SK-N-SH treated with all-trans-retinoic acid at 6 μM for 48 hours (cell line): ENCODE measurements around the gene DPYSL5.

Experiments used
- ATAC-seq: fragments of 200-7000 bp; cut with Tn5 transposase; 3 replicates; pipeline ENCODE4 v1.9.1; 2020; ENCODE audit warnings: mild to moderate bottlenecking, moderate library complexity
- ARNTL ChIP-seq: fragments of 450-650 bp; formaldehyde crosslinking; IDR thresholded peaks from 2 replicates; pipeline ENCODE4 v1.5.0; 2020; ENCODE audit warnings: low read depth, mild to moderate bottlenecking, moderate library complexity, borderline replicate concordance
- BACH2 ChIP-seq: fragments of 250-450 bp; sonication (Bioruptor Pico); IDR thresholded peaks from 2 replicates; pipeline ENCODE4 v1.9.0; 2021; ENCODE audit warnings: mild to moderate bottlenecking, borderline replicate concordance
- CSDC2 ChIP-seq: fragments of 250-450 bp; sonication (Bioruptor Pico); IDR thresholded peaks from 2 replicates; pipeline ENCODE4 v1.5.0; 2020; ENCODE audit warnings: mild to moderate bottlenecking, moderate library complexity
- ESRRG ChIP-seq: fragments of 250-450 bp; sonication (Bioruptor Pico); IDR thresholded peaks from 2 replicates; pipeline ENCODE4 v1.6.1; 2021; ENCODE audit warnings: mild to moderate bottlenecking
- GLIS3 ChIP-seq: fragments of 250-450 bp; sonication (Bioruptor Pico); IDR thresholded peaks from 2 replicates; pipeline ENCODE4 v1.5.0; 2020; ENCODE audit warnings: mild to moderate bottlenecking, moderate library complexity
- ISL1 ChIP-seq: fragments of 250-450 bp; sonication (Bioruptor Pico); IDR thresholded peaks from 2 replicates; pipeline ENCODE4 v2.1.2; 2022; ENCODE audit warnings: mild to moderate bottlenecking, moderate library complexity
- OSR1 ChIP-seq: fragments of 250-450 bp; sonication (Bioruptor Pico); IDR thresholded peaks from 2 replicates; pipeline ENCODE4 v1.8.0; 2022; ENCODE audit warnings: moderate library complexity, mild to moderate bottlenecking, inconsistent platforms
- PPARA ChIP-seq: fragments of 250-450 bp; sonication (Bioruptor Pico); IDR thresholded peaks from 2 replicates; pipeline ENCODE4 v1.5.0; 2020; ENCODE audit warnings: mild to moderate bottlenecking, borderline replicate concordance
- RARB ChIP-seq: fragments of 250-450 bp; sonication (Bioruptor Pico); IDR thresholded peaks from 2 replicates; pipeline ENCODE4 v1.8.0; 2021; ENCODE audit warnings: mild to moderate bottlenecking, moderate library complexity
- SNAI2 ChIP-seq: fragments of 250-450 bp; sonication (Bioruptor Pico); IDR thresholded peaks from 2 replicates; pipeline ENCODE4 v1.5.0; 2020; ENCODE audit warnings: mild to moderate bottlenecking, moderate library complexity
- TCF4 ChIP-seq: fragments of 250-450 bp; sonication (Bioruptor Pico); IDR thresholded peaks from 2 replicates; pipeline ENCODE4 v1.8.0; 2021; ENCODE audit warnings: mild to moderate bottlenecking, moderate library complexity, borderline replicate concordance
- TOX ChIP-seq: fragments of 250-450 bp; sonication (Bioruptor Pico); IDR thresholded peaks from 2 replicates; pipeline ENCODE4 v1.8.0; 2021; ENCODE audit warnings: mild to moderate bottlenecking, moderate library complexity, borderline replicate concordance
- ZC3H10 ChIP-seq: fragments of 250-450 bp; sonication (Bioruptor Pico); IDR thresholded peaks from 2 replicates; pipeline ENCODE4 v1.5.1; 2021; ENCODE audit warnings: mild to moderate bottlenecking, moderate library complexity
- ZFP3 ChIP-seq: fragments of 250-450 bp; sonication (Bioruptor Pico); IDR thresholded peaks from 2 replicates; pipeline ENCODE4 v1.5.0; 2020; ENCODE audit warnings: mild to moderate bottlenecking, moderate library complexity
- ZFP30 ChIP-seq: fragments of 450-650 bp; formaldehyde crosslinking; IDR thresholded peaks from 2 replicates; pipeline ENCODE4 v1.5.0; 2022; ENCODE audit warnings: mild to moderate bottlenecking, moderate library complexity
- ZNF565 ChIP-seq: fragments of 450-650 bp; formaldehyde crosslinking; conservative IDR thresholded peaks from 2 replicates; pipeline ENCODE4 v1.5.0; 2020; ENCODE audit warnings: low read depth, mild to moderate bottlenecking, moderate library complexity
- ZNF70 ChIP-seq: fragments of 450-650 bp; formaldehyde crosslinking; IDR thresholded peaks from 2 replicates; pipeline ENCODE4 v1.5.0; 2020; ENCODE audit warnings: mild to moderate bottlenecking, moderate library complexity
- ZNF8 ChIP-seq: fragments of 450-650 bp; formaldehyde crosslinking; IDR thresholded peaks from 2 replicates; pipeline ENCODE4 v1.5.0; 2020; ENCODE audit warnings: mild to moderate bottlenecking, moderate library complexity
- TF ChIP-seq, protein P1 (sequence below): fragments of 250-450 bp; sonication (Bioruptor Pico); IDR thresholded peaks from 2 replicates; pipeline ENCODE4 v1.8.0; 2021; ENCODE audit warnings: low read depth, mild to moderate bottlenecking, moderate library complexity, borderline replicate concordance
- TF ChIP-seq, protein P2 (sequence below): fragments of 250-450 bp; sonication (Bioruptor Pico); IDR thresholded peaks from 2 replicates; pipeline ENCODE4 v1.5.1; 2021; ENCODE audit warnings: mild to moderate bottlenecking, moderate library complexity
- TF ChIP-seq, protein P3 (sequence below): fragments of 250-450 bp; sonication (Bioruptor Pico); IDR thresholded peaks from 2 replicates; pipeline ENCODE4 v1.5.1; 2020; ENCODE audit warnings: low read depth, mild to moderate bottlenecking, moderate library complexity
- TF ChIP-seq, protein P4 (sequence below): fragments of 250-450 bp; sonication (Bioruptor Pico); IDR thresholded peaks from 2 replicates; pipeline ENCODE4 v1.8.0; 2020; ENCODE audit warnings: mild to moderate bottlenecking, moderate library complexity, borderline replicate concordance

DPYSL5 gene

DNA sequence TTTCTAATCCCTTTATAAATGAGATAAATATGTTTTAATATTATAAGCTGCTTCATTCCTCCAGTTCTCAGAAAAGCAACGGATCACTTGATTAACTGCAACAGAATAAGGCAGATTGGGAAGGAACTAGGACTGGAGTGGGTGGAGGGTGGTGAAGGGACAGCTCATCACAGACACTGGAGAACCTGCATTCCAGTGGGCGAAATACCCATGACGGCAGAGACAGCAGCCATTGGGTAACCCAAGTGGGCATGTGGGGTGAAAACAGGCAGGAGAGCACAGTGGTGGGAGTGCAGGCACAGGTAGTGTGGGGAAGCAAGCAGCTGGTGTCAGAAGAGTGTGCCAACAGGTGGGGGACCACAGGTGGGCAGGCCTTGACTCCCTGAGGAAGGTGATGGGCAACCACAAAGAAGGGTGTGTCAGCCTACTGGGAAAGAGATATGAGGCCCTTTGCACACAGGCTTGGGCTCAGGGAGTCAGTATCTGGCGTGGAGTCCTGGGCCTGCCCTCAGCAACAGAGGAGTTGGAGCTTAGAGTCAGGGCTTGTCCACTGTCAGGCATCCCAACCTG lies 27.2 kb downstream of the DPYSL5 start:
- no peak for ATAC-seq
- TF ChIP-seq PPARA (CRISPR knock-in tag), result no peak
- TF ChIP-seq, protein P1, sequence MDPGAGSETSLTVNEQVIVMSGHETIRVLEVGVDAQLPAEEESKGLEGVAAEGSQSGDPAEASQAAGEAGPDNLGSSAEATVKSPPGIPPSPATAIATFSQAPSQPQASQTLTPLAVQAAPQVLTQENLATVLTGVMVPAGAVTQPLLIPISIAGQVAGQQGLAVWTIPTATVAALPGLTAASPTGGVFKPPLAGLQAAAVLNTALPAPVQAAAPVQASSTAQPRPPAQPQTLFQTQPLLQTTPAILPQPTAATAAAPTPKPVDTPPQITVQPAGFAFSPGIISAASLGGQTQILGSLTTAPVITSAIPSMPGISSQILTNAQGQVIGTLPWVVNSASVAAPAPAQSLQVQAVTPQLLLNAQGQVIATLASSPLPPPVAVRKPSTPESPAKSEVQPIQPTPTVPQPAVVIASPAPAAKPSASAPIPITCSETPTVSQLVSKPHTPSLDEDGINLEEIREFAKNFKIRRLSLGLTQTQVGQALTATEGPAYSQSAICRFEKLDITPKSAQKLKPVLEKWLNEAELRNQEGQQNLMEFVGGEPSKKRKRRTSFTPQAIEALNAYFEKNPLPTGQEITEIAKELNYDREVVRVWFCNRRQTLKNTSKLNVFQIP, result no peak
- no peak for TF ChIP-seq ISL1 (CRISPR knock-in tag)
- TF ChIP-seq ZNF565 (CRISPR knock-in tag), result no peak
- no peak for TF ChIP-seq TOX (CRISPR knock-in tag)
- no peak for TF ChIP-seq TCF4 (CRISPR knock-in tag)
- TF ChIP-seq ZC3H10, result no peak
- TF ChIP-seq ZFP3 (CRISPR knock-in tag), result no peak
- TF ChIP-seq RARB (CRISPR knock-in tag), result no peak
- TF ChIP-seq, protein P2, sequence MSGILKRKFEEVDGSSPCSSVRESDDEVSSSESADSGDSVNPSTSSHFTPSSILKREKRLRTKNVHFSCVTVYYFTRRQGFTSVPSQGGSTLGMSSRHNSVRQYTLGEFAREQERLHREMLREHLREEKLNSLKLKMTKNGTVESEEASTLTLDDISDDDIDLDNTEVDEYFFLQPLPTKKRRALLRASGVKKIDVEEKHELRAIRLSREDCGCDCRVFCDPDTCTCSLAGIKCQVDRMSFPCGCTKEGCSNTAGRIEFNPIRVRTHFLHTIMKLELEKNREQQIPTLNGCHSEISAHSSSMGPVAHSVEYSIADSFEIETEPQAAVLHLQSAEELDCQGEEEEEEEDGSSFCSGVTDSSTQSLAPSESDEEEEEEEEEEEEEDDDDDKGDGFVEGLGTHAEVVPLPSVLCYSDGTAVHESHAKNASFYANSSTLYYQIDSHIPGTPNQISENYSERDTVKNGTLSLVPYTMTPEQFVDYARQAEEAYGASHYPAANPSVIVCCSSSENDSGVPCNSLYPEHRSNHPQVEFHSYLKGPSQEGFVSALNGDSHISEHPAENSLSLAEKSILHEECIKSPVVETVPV (CRISPR knock-in tag), result no peak
- no peak for TF ChIP-seq ZNF8 (CRISPR knock-in tag)
- TF ChIP-seq, all 23 proteins: peak for 0

DNA sequence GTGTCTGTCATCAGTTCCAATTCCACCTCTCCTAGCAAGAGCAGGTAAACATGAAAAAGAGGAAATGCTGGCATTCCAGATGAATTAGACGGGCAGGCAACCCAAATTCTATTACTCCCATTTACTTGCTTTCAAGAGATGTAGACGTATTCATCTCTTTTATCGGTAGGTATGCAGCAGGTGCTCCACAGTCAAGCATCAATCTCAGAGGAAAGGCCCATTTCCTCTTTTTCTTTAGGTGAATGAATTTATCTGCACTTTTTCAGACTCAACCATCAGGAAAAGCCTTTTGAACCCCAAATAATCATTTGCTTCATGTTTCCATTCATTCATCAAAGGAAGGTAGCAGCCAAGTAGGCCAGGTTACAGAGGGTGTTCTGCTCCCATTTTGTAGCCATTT lies 27.9 kb downstream of the DPYSL5 start:
- no peak for TF ChIP-seq ZNF70 (CRISPR knock-in tag)
- no peak for TF ChIP-seq PPARA (CRISPR knock-in tag)
- no peak for TF ChIP-seq ESRRG
- no peak for TF ChIP-seq ZFP30 (CRISPR knock-in tag)
- no peak for TF ChIP-seq ZFP3 (CRISPR knock-in tag)
- no peak for TF ChIP-seq TOX (CRISPR knock-in tag)
- TF ChIP-seq OSR1 (CRISPR knock-in tag), result no peak
- no peak for TF ChIP-seq ISL1 (CRISPR knock-in tag)
- no peak for TF ChIP-seq BACH2 (CRISPR knock-in tag)
- TF ChIP-seq ZC3H10, result no peak
- no peak for ATAC-seq

DNA sequence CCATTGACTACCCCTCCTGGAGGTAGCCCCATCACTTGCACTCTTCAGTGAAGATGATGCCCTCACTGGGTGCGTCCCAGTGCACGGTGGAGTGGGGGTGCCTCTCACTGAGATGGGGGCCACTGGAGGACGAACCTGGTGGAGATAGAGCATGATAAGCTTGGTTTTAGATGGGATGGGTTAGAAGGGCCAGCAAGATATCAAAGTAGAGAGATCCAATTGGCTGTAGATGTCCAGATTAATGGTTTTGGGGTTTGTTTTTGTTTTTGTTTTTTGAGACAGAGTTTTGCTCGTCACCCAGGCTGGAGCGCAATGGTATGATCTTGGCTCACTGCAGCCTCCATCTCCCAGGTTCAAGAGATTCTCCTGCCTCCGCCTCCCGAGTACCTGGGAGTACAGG lies 28.3 kb downstream of the DPYSL5 start:
- TF ChIP-seq PPARA (CRISPR knock-in tag) (no peak), ISL1 (CRISPR knock-in tag) (no peak), ZNF565 (CRISPR knock-in tag) (no peak), TOX (CRISPR knock-in tag) (no peak), CSDC2 (no peak), ZFP3 (CRISPR knock-in tag) (no peak), GLIS3 (CRISPR knock-in tag) (no peak), BACH2 (CRISPR knock-in tag) (no peak), RARB (CRISPR knock-in tag) (no peak), OSR1 (CRISPR knock-in tag) (no peak), TCF4 (CRISPR knock-in tag) (no peak), ZNF8 (CRISPR knock-in tag) (no peak), SNAI2 (CRISPR knock-in tag) (no peak), ARNTL (CRISPR knock-in tag) (no peak), ZFP30 (CRISPR knock-in tag) (no peak)
- TF ChIP-seq, protein P2 (CRISPR knock-in tag), result no peak
- TF ChIP-seq, protein P3, sequence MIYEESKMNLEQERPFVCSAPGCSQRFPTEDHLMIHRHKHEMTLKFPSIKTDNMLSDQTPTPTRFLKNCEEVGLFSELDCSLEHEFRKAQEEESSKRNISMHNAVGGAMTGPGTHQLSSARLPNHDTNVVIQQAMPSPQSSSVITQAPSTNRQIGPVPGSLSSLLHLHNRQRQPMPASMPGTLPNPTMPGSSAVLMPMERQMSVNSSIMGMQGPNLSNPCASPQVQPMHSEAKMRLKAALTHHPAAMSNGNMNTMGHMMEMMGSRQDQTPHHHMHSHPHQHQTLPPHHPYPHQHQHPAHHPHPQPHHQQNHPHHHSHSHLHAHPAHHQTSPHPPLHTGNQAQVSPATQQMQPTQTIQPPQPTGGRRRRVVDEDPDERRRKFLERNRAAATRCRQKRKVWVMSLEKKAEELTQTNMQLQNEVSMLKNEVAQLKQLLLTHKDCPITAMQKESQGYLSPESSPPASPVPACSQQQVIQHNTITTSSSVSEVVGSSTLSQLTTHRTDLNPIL (CRISPR knock-in tag), result no peak
- TF ChIP-seq, protein P4, sequence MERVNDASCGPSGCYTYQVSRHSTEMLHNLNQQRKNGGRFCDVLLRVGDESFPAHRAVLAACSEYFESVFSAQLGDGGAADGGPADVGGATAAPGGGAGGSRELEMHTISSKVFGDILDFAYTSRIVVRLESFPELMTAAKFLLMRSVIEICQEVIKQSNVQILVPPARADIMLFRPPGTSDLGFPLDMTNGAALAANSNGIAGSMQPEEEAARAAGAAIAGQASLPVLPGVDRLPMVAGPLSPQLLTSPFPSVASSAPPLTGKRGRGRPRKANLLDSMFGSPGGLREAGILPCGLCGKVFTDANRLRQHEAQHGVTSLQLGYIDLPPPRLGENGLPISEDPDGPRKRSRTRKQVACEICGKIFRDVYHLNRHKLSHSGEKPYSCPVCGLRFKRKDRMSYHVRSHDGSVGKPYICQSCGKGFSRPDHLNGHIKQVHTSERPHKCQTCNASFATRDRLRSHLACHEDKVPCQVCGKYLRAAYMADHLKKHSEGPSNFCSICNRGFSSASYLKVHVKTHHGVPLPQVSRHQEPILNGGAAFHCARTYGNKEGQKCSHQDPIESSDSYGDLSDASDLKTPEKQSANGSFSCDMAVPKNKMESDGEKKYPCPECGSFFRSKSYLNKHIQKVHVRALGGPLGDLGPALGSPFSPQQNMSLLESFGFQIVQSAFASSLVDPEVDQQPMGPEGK (CRISPR knock-in tag), result no peak
- TF ChIP-seq, protein P1, result no peak
- no peak for ATAC-seq
